ENCODE data around the gene FOXP1.
A peak's percentile ranks its signal among the peaks of the same experiment; 100 is the strongest.

The FOXP1 gene

GRCh38 chr3:71135373-71136088, 448.0 kb downstream of the FOXP1 start:
- no peaks in the 10 kb centered on the region for H3K27me3 ChIP-seq (ENCODE audit: control insufficient read depth, insufficient read depth, low read length)
- H3K4me1 ChIP-seq (ENCODE audit: control insufficient read depth, insufficient read depth, low read length), result peaks cover 51% of the 10 kb centered on the region
- H3K9me3 ChIP-seq (ENCODE audit: control insufficient read depth, low read length), result no peaks in the 10 kb centered on the region
- H3K9ac ChIP-seq (ENCODE audit: low read length), result peak overlapping the region; percentile 19
- no peaks in the 10 kb centered on the region for H3K36me3 ChIP-seq (ENCODE audit: control insufficient read depth, insufficient read depth, low read length)
- H3K4me3 ChIP-seq (ENCODE audit: low read length), result no peak overlapping the region

DNA sequence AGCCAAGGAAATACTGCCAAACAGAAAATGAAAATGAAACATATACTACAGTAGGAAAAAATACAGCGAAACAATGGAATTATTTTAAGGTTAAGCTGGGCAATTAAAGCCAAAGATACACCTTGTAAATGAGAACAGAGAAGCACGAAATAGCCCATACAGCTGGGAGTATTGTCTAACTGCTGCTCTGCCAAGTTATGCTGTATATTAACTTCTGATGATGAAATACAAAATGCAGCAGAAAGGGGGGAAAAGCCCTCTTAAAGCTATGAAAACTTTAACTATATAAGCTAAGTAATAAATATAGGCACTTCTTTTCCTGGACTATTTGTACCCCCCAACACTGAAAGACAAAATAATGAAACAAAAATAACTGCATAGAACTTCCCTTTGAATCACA, 449.0 kb downstream of the FOXP1 start:
- Histone ChIP-seq H3K9me3 (ENCODE audit: control insufficient read depth, low read length) (no peaks in the 10 kb centered on the region), H3K27me3 (ENCODE audit: control insufficient read depth, insufficient read depth, low read length) (no peaks in the 10 kb centered on the region), H3K36me3 (ENCODE audit: control insufficient read depth, insufficient read depth, low read length) (no peaks in the 10 kb centered on the region), H3K4me3 (ENCODE audit: low read length) (no peak overlapping the region), H3K4me1 (ENCODE audit: control insufficient read depth, insufficient read depth, low read length) (peaks cover 51% of the 10 kb centered on the region), H3K9ac (ENCODE audit: low read length) (peak overlapping the region; percentile 60)

DNA sequence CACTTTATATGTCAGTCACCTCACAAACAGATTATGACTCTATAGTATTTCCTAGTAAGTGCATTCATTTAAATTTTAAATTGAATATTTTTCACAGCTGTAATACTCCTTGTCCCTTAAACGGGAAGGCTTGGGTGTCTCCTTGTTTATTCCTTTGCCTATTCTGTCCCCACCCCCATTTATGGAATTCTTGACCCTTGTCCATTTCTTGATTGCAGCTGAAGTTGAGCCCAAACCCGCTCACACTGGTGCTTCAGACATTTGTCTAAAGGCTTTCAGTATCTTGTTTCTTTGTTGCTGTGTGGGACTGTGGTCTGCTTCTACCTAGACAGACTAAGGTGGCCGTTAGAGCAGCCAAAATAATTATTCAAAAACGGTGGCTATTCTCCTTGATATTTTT, 449.7 kb downstream of the FOXP1 start:
- no peaks in the 10 kb centered on the region for H3K27me3 ChIP-seq (ENCODE audit: control insufficient read depth, insufficient read depth, low read length)
- H3K9me3 ChIP-seq (ENCODE audit: control insufficient read depth, low read length), result no peaks in the 10 kb centered on the region
- peak overlapping the region; percentile 60 for H3K9ac ChIP-seq (ENCODE audit: low read length)
- H3K4me1 ChIP-seq (ENCODE audit: control insufficient read depth, insufficient read depth, low read length), result peaks cover 51% of the 10 kb centered on the region
- H3K4me3 ChIP-seq (ENCODE audit: low read length), result no peak overlapping the region
- H3K36me3 ChIP-seq (ENCODE audit: control insufficient read depth, insufficient read depth, low read length), result no peaks in the 10 kb centered on the region

GRCh38 chr3:71132995-71133730, 450.4 kb downstream of the FOXP1 start:
- no peaks in the 10 kb centered on the region for H3K9me3 ChIP-seq (ENCODE audit: control insufficient read depth, low read length)
- H3K9ac ChIP-seq (ENCODE audit: low read length), result no peak overlapping the region
- H3K27me3 ChIP-seq (ENCODE audit: control insufficient read depth, insufficient read depth, low read length), result no peaks in the 10 kb centered on the region
- peaks cover 51% of the 10 kb centered on the region for H3K4me1 ChIP-seq (ENCODE audit: control insufficient read depth, insufficient read depth, low read length)
- no peaks in the 10 kb centered on the region for H3K36me3 ChIP-seq (ENCODE audit: control insufficient read depth, insufficient read depth, low read length)
- no peak overlapping the region for H3K4me3 ChIP-seq (ENCODE audit: low read length)

- no peaks in the 10 kb centered on the region for H3K9me3 ChIP-seq (ENCODE audit: control insufficient read depth, low read length)
- no peaks in the 10 kb centered on the region for H3K36me3 ChIP-seq (ENCODE audit: control insufficient read depth, insufficient read depth, low read length)
- no peak overlapping the region for H3K4me3 ChIP-seq (ENCODE audit: low read length)
- no peaks in the 10 kb centered on the region for H3K27me3 ChIP-seq (ENCODE audit: control insufficient read depth, insufficient read depth, low read length)
- H3K9ac ChIP-seq (ENCODE audit: low read length), result peak overlapping the region; percentile 87
- peaks cover 56% of the 10 kb centered on the region for H3K4me1 ChIP-seq (ENCODE audit: control insufficient read depth, insufficient read depth, low read length)
Observed at GRCh38 chr3:71131375-71132314, 451.9 kb downstream of the FOXP1 start.

DNA sequence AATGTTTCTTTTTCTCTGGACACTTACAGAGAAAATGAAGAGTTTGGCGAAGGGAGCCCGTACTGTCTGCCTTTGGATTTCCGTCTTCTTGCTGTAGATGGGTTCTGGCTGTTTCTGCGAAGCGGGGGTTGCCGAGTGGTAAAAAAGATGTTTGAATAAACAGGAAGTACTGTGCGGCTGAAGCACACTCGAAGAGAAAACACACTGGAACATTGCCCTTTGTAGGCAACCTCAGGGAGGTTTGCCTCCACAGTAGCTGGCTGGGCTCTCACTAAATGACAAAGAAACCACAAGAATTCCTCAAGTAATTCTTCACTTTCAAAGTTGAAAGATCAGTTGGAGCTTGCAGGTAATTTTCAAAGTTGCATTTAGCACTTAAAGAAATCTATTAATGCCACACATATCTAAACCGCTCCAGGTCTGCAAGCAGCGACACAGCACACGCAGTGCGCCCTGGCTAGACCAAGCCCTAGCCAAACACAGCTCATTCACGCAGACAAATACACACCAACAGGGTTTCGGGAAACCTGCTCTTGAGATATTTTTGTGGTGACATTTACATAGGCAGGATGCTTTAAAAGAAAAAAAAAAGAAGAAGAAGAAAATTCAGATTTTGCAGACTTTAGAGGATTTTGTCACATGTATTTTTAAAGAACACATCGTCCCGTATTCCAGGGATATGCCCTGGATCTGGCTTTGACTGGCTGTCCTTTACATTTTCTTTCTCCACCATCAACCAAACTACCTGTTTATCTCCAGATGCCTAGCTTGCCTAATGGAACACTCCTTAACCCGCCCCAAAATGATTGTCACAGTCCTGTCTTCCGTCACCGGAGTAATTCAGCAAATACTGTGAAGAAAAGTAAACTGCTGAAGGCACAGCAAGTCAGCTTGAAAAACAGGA, 452.8 kb downstream of the FOXP1 start:
- Histone ChIP-seq H3K4me1 (ENCODE audit: control insufficient read depth, insufficient read depth, low read length) (peaks cover 56% of the 10 kb centered on the region), H3K9ac (ENCODE audit: low read length) (peak overlapping the region; percentile 87), H3K27me3 (ENCODE audit: control insufficient read depth, insufficient read depth, low read length) (no peaks in the 10 kb centered on the region), H3K4me3 (ENCODE audit: low read length) (peak overlapping the region; percentile 65), H3K9me3 (ENCODE audit: control insufficient read depth, low read length) (no peaks in the 10 kb centered on the region), H3K36me3 (ENCODE audit: control insufficient read depth, insufficient read depth, low read length) (no peaks in the 10 kb centered on the region)

GRCh38 chr3:71129611-71130431, 453.7 kb downstream of the FOXP1 start:
- no peaks in the 10 kb centered on the region for H3K36me3 ChIP-seq (ENCODE audit: control insufficient read depth, insufficient read depth, low read length)
- H3K27me3 ChIP-seq (ENCODE audit: control insufficient read depth, insufficient read depth, low read length), result no peaks in the 10 kb centered on the region
- H3K4me3 ChIP-seq (ENCODE audit: low read length), result peak overlapping the region; percentile 65
- H3K9ac ChIP-seq (ENCODE audit: low read length), result peak overlapping the region; percentile 87
- peaks cover 47% of the 10 kb centered on the region for H3K4me1 ChIP-seq (ENCODE audit: control insufficient read depth, insufficient read depth, low read length)
- no peaks in the 10 kb centered on the region for H3K9me3 ChIP-seq (ENCODE audit: control insufficient read depth, low read length)

GRCh38 chr3:71128961-71129360, 454.6 kb downstream of the FOXP1 start:
- Histone ChIP-seq H3K4me1 (ENCODE audit: control insufficient read depth, insufficient read depth, low read length) (peaks cover 38% of the 10 kb centered on the region), H3K36me3 (ENCODE audit: control insufficient read depth, insufficient read depth, low read length) (no peaks in the 10 kb centered on the region), H3K27me3 (ENCODE audit: control insufficient read depth, insufficient read depth, low read length) (no peaks in the 10 kb centered on the region), H3K4me3 (ENCODE audit: low read length) (peak overlapping the region; percentile 65), H3K9me3 (ENCODE audit: control insufficient read depth, low read length) (no peaks in the 10 kb centered on the region), H3K9ac (ENCODE audit: low read length) (peak overlapping the region; percentile 87)

- H3K4me3 ChIP-seq (ENCODE audit: low read length), result no peak overlapping the region
Observed at GRCh38 chr3:71127844-71128243, 455.7 kb downstream of the FOXP1 start.

GRCh38 chr3:71127052-71127831, 456.3 kb downstream of the FOXP1 start:
- Histone ChIP-seq H3K9ac (ENCODE audit: low read length) (peak overlapping the region; percentile 87), H3K27me3 (ENCODE audit: control insufficient read depth, insufficient read depth, low read length) (no peaks in the 10 kb centered on the region), H3K9me3 (ENCODE audit: control insufficient read depth, low read length) (no peaks in the 10 kb centered on the region), H3K36me3 (ENCODE audit: control insufficient read depth, insufficient read depth, low read length) (no peaks in the 10 kb centered on the region), H3K4me3 (ENCODE audit: low read length) (no peak overlapping the region), H3K4me1 (ENCODE audit: control insufficient read depth, insufficient read depth, low read length) (peaks cover 21% of the 10 kb centered on the region)

More at GRCh38 chr3:71127844-71128243, 455.7 kb downstream of the FOXP1 start:
- H3K9ac ChIP-seq (ENCODE audit: low read length), result peak overlapping the region; percentile 87
- no peaks in the 10 kb centered on the region for H3K27me3 ChIP-seq (ENCODE audit: control insufficient read depth, insufficient read depth, low read length)
- H3K9me3 ChIP-seq (ENCODE audit: control insufficient read depth, low read length), result no peaks in the 10 kb centered on the region
- no peaks in the 10 kb centered on the region for H3K36me3 ChIP-seq (ENCODE audit: control insufficient read depth, insufficient read depth, low read length)
- peaks cover 27% of the 10 kb centered on the region for H3K4me1 ChIP-seq (ENCODE audit: control insufficient read depth, insufficient read depth, low read length)
